ENCODE results near the gene SPNS1. TPM values are rescaled to one million over a fixed set of nuclear protein-coding genes. Genes with fewer than 3 reads are reported as not detected.
A peak's percentile ranks its signal among the peaks of the same experiment; 100 is the strongest.

Gene SPNS1
- total and polyA plus RNA-seq, 3 donors from 2014 or later = 32.0 to 56.9 (median 51.7) TPM

- WGBS, 2 donors = 1 to 3% methylated on average over 17 of the region's 17 CpGs
- intact Hi-C loops (cut with DNase I; ENCODE audit: low total_unique reads) = no loop called here
- Histone ChIP-seq H3K4me1 (peaks cover 9% of the 10 kb centered on the region), H3K9me3 (no peaks in the 10 kb centered on the region), H3K27me3 (no peaks in the 10 kb centered on the region), H3K36me3 (ENCODE audit: low read depth, missing control alignments) (no peaks in the 10 kb centered on the region), H3K27ac (peak overlapping the region; percentile 80 to 84), H3K4me3 (peak overlapping the region; percentile 79 to 89)
- DNase-seq = no peak
- TF ChIP-seq CTCF (IDR thresholded peaks at IDR 0.05) (no peak), POLR2A (IDR thresholded peaks at IDR 0.05) (no peak)
Observed at GRCh38 chr16:28951410-28951943, 23.1 kb upstream of the SPNS1 start.

GRCh38 chr16:28958216-28958615, 16.4 kb upstream of the SPNS1 start:
- no peak overlapping the region for H3K27ac ChIP-seq
- H3K36me3 ChIP-seq (ENCODE audit: low read depth, missing control alignments) = peaks cover under 1% of the 10 kb centered on the region
- 93 to 94% methylated on average over 9 of the region's 9 CpGs for WGBS, 2 donors
- H3K9me3 ChIP-seq = no peaks in the 10 kb centered on the region
- no peak overlapping the region for H3K4me3 ChIP-seq
- intact Hi-C loops (cut with DNase I; ENCODE audit: low total_unique reads) = no loop called here
- no peak for TF ChIP-seq CTCF (IDR thresholded peaks at IDR 0.05)
- no peak for TF ChIP-seq POLR2A (IDR thresholded peaks at IDR 0.05)
- DNase-seq = no peak
- H3K4me1 ChIP-seq = no peaks in the 10 kb centered on the region
- no peaks in the 10 kb centered on the region for H3K27me3 ChIP-seq

GRCh38 chr16:28958836-28959235, 15.7 kb upstream of the SPNS1 start:
- 91 to 94% methylated on average over 5 to 6 of the region's 6 CpGs for WGBS, 2 donors
- intact Hi-C loops (cut with DNase I; ENCODE audit: low total_unique reads) = no loop called here

GRCh38 chr16:28964072-28964471, 10.5 kb upstream of the SPNS1 start:
- TF ChIP-seq CTCF (IDR thresholded peaks at IDR 0.05) (no peak), POLR2A (IDR thresholded peaks at IDR 0.05) (no peak)
- no peak overlapping the region for H3K27ac ChIP-seq
- intact Hi-C loops (cut with DNase I; ENCODE audit: low total_unique reads) = no loop called here
- H3K27me3 ChIP-seq = no peaks in the 10 kb centered on the region
- H3K4me3 ChIP-seq = no peak overlapping the region
- H3K4me1 ChIP-seq = no peaks in the 10 kb centered on the region
- no peaks in the 10 kb centered on the region for H3K9me3 ChIP-seq
- DNase-seq = no peak
- H3K36me3 ChIP-seq (ENCODE audit: low read depth, missing control alignments) = peaks cover 3% of the 10 kb centered on the region
- WGBS, 2 donors = 90 to 95% methylated on average over 3 of the region's 3 CpGs

More at GRCh38 chr16:28958836-28959235, 15.7 kb upstream of the SPNS1 start:
- H3K9me3 ChIP-seq = no peaks in the 10 kb centered on the region
- H3K4me3 ChIP-seq = no peak overlapping the region
- no peaks in the 10 kb centered on the region for H3K27me3 ChIP-seq
- H3K36me3 ChIP-seq (ENCODE audit: low read depth, missing control alignments) = peaks cover 3% of the 10 kb centered on the region
- no peak for TF ChIP-seq CTCF (IDR thresholded peaks at IDR 0.05)
- no peak for TF ChIP-seq POLR2A (IDR thresholded peaks at IDR 0.05)
- no peak for DNase-seq
- H3K27ac ChIP-seq = no peak overlapping the region
- H3K4me1 ChIP-seq = no peaks in the 10 kb centered on the region

GRCh38 chr16:28964496-28964895, 10.1 kb upstream of the SPNS1 start:
- 84 to 92% methylated on average over 2 of the region's 2 CpGs for WGBS, 2 donors
- H3K36me3 ChIP-seq (ENCODE audit: low read depth, missing control alignments) = peaks cover 3% of the 10 kb centered on the region

More at GRCh38 chr16:28964496-28964895, 10.1 kb upstream of the SPNS1 start:
- intact Hi-C loops (cut with DNase I; ENCODE audit: low total_unique reads) = no loop called here
- Histone ChIP-seq H3K4me1 (no peaks in the 10 kb centered on the region), H3K27me3 (no peaks in the 10 kb centered on the region), H3K9me3 (no peaks in the 10 kb centered on the region), H3K4me3 (no peak overlapping the region), H3K27ac (no peak overlapping the region)
- no peak for TF ChIP-seq POLR2A (IDR thresholded peaks at IDR 0.05)
- TF ChIP-seq CTCF (IDR thresholded peaks at IDR 0.05) = no peak
- DNase-seq = no peak

All from testis (tissue), 3 donors.